Endothelial cell of umbilical vein (primary cell): ENCODE results near the gene RAB9B. TPM values are rescaled to one million over a fixed set of nuclear protein-coding genes. Genes with fewer than 3 reads are reported as not detected.

Experiments
- BruUV-seq: library from RNA; stranded (reverse); fragments of 400-500 nt; replicated peaks from 2 replicates; lab custom pipeline; 2021; lab: Mats Ljungman, UMichigan
- CTCF ChIA-PET: fragments of 300-600, 350-600 bp; sonication (Branson Sonifier 250); formaldehyde crosslinking; loops from one replicate; lab custom pipeline; 2021; ENCODE audit warnings: antibody characterized with exemption, inconsistent platforms; lab: Charles Lee
- POLR2A ChIA-PET: fragments of 300-600, 350-600 bp; sonication (Branson Sonifier 250); formaldehyde crosslinking; loops from one replicate; lab custom pipeline; 2021; ENCODE audit warnings: antibody characterized with exemption, inconsistent platforms; lab: Charles Lee
- DNase-seq: peaks from one replicate; pipeline ENCODE4 v3.0.0-alpha.2; 2011; ENCODE audit warnings: low read depth, low spot score
- FAIRE-seq: peaks from 2 replicates; lab custom pipeline; 2011; peaks lifted over from hg19 to GRCh38; lab: Jason Lieb, UNC
- H2AFZ ChIP-seq: 2 replicates; pipeline ENCODE4 v1.6.0; 2012; ENCODE audit warnings: low read depth, low read length, control low read depth, inconsistent platforms
- H3K27ac ChIP-seq: 2 replicates; pipeline ENCODE4 v1.5.1; 2011; ENCODE audit warnings: low read depth, mild to moderate bottlenecking, control low read depth, low read length, moderate library complexity; ENCODE audit not compliant: insufficient read depth
- H3K27me3 ChIP-seq, 2 experiments: 2 replicates each; pipeline versions ENCODE4 v1.6.0 to v1.6.1; 2011; ENCODE audit warnings: low read length in 2 of 2, mixed read lengths in 1 of 2; ENCODE audit not compliant: control insufficient read depth in 2 of 2, insufficient read depth in 2 of 2
- H3K36me3 ChIP-seq, 2 experiments: 2 replicates in 1 of 2; 3 replicates in 1 of 2; pipeline ENCODE4 v1.5.1; 2011; ENCODE audit warnings: low read length in 2 of 2, mild to moderate bottlenecking in 1 of 2, moderate library complexity in 1 of 2; ENCODE audit not compliant: control insufficient read depth in 2 of 2, insufficient read depth in 2 of 2; ENCODE audit errors: extremely low read depth in 1 of 2
- H3K4me1 ChIP-seq: 3 replicates; pipeline ENCODE4 v1.5.1; 2011; ENCODE audit warnings: mild to moderate bottlenecking, low read length; ENCODE audit not compliant: control insufficient read depth, insufficient read depth; ENCODE audit errors: extremely low read depth
- H3K4me2 ChIP-seq: 2 replicates; pipeline ENCODE4 v1.6.1; 2011; ENCODE audit warnings: low read length, control low read depth, mixed read lengths; ENCODE audit not compliant: insufficient read depth
- H3K4me3 ChIP-seq, 3 experiments: fragments of 200-600 bp in 1 of 3; sonication (generic), shearing (Covaris generic) in 1 of 3; replicated peaks in 1 of 3; 2 replicates each; pipeline ENCODE4 v1.5.1; 2011 to 2016; ENCODE audit warnings: control low read depth in 3 of 3, low read length in 3 of 3, mild to moderate bottlenecking in 2 of 3, inconsistent platforms in 1 of 3, low read depth in 1 of 3, moderate library complexity in 1 of 3; ENCODE audit not compliant: insufficient read depth in 1 of 3
- H3K79me2 ChIP-seq: 2 replicates; pipeline ENCODE4 v1.6.0; 2012; ENCODE audit warnings: low read length, inconsistent platforms; ENCODE audit not compliant: control insufficient read depth, insufficient read depth
- H3K9ac ChIP-seq: replicated peaks from 2 replicates; pipeline ENCODE3; 2011; ENCODE audit warnings: low read length, control low read depth; ENCODE audit not compliant: insufficient read depth; ENCODE audit errors: extremely low read depth
- H3K9me1 ChIP-seq: replicated peaks from 3 replicates; pipeline ENCODE4 v1.6.0; 2011; ENCODE audit warnings: mild to moderate bottlenecking, low read length; ENCODE audit not compliant: control insufficient read depth, insufficient read depth; ENCODE audit errors: extremely low read depth
- H3K9me3 ChIP-seq: replicated peaks from 2 replicates; pipeline ENCODE4 v1.5.1; 2012; ENCODE audit warnings: low read length, inconsistent platforms; ENCODE audit not compliant: control insufficient read depth, insufficient read depth
- H4K20me1 ChIP-seq: replicated peaks from 2 replicates; pipeline ENCODE3; 2011; ENCODE audit warnings: mild to moderate bottlenecking, low read length; ENCODE audit not compliant: control insufficient read depth, insufficient read depth; ENCODE audit errors: extremely low read depth
- EZH2 ChIP-seq: IDR thresholded peaks from 2 replicates; pipeline ENCODE4 v1.6.1; 2012; ENCODE audit warnings: borderline replicate concordance, low read depth, mild to moderate bottlenecking, moderate library complexity, low read length, inconsistent platforms; ENCODE audit not compliant: severe bottlenecking
- FOS ChIP-seq: IDR thresholded peaks from 2 replicates; pipeline ENCODE4 v1.6.1; 2011; ENCODE audit warnings: mild to moderate bottlenecking, low read length, moderate library complexity, borderline replicate concordance; ENCODE audit not compliant: insufficient read depth
- GATA2 ChIP-seq: IDR thresholded peaks from 2 replicates; pipeline ENCODE4 v1.7.0; 2011; ENCODE audit warnings: low read depth, mild to moderate bottlenecking, moderate library complexity, mixed read lengths, low read length; ENCODE audit not compliant: insufficient read length, insufficient read depth
- MAX ChIP-seq: IDR thresholded peaks from 2 replicates; pipeline ENCODE4 v1.6.1; 2011; ENCODE audit not compliant: insufficient read depth, insufficient read length
- MYC ChIP-seq: IDR thresholded peaks from one replicate; pipeline ENCODE4 v1.6.1; 2011; ENCODE audit warnings: mild to moderate bottlenecking, low read depth, low read length
- POLR2A ChIP-seq: IDR thresholded peaks from 2 replicates; pipeline ENCODE4 v1.6.1; 2012; ENCODE audit warnings: low read depth, mild to moderate bottlenecking, control low read depth, low read length
- POLR2AphosphoS5 ChIP-seq: IDR thresholded peaks from 2 replicates; pipeline ENCODE4 v1.6.1; 2012; ENCODE audit warnings: low read depth, mild to moderate bottlenecking, control low read depth, low read length, moderate library complexity; ENCODE audit not compliant: insufficient read depth
- dilution Hi-C: fragments of 300-500 bp; cut with MboI; formaldehyde crosslinking; loops from one replicate; pipeline ENCODE4 v1.15.0; 2019; ENCODE audit warnings: low sequenced_read_pairs; ENCODE audit not compliant: extremely low pct_ligation_motif_present
- intact Hi-C: fragments of 100-400 bp; cut with micrococcal nuclease; formaldehyde crosslinking; loops from one replicate; pipeline ENCODE4 v1.10.0; 2022
- polyA plus RNA-seq, 4 experiments: library from polyadenylated mRNA; depleted of rRNA in 3 of 4; stranded (reverse) in 3 of 4; unstranded in 1 of 4; fragments of >200 nt; gene quantifications; 2 replicates each; pipeline versions ENCODE4 v1.2.1 to v1.2.3, GENCODE V29; 2011 to 2012; ENCODE audit warnings: missing spikeins in 1 of 4
- total RNA-seq: library from RNA; stranded (reverse); gene quantifications from 2 replicates; pipeline ENCODE4 v1.2.3, GENCODE V29; 2021

The RAB9B gene
- total and polyA plus RNA-seq, 2 donors (not counting 3 experiments of a cell fraction or from before 2014, with no cell fraction given): 0.18 to 0.55 TPM

- no peak overlapping the region for H3K4me3 ChIP-seq
- BruUV-seq: no TSS peak
- no peaks in the 10 kb centered on the region for H3K79me2 ChIP-seq
- FAIRE-seq: no peak
- H4K20me1 ChIP-seq: no peaks in the 10 kb centered on the region
- H3K27ac ChIP-seq: no peak overlapping the region
- intact Hi-C loops: no loop called here
- H2AFZ ChIP-seq: no peak overlapping the region
- no peak for DNase-seq
- dilution Hi-C loops: no loop called here
- POLR2A ChIA-PET: interaction anchor here (0.6 kb wide), 1 partner anchor 98 kb away, joined by 4 read pairs; no protein-coding TSS in a partner anchor
- H3K9me3 ChIP-seq: no peaks in the 10 kb centered on the region
- no peak overlapping the region for H3K4me2 ChIP-seq
- TF ChIP-seq FOS (no peak), EZH2 (no peak), POLR2A (no peak)
- CTCF ChIA-PET: interaction anchor here (0.7 to 1.2 kb wide), 2 partner anchors 51 to 72 kb away, joined by 3 read pairs; no protein-coding TSS in a partner anchor
- no peaks in the 10 kb centered on the region for H3K9me1 ChIP-seq
- no peaks in the 10 kb centered on the region for H3K27me3 ChIP-seq
- H3K4me1 ChIP-seq: no peaks in the 10 kb centered on the region
- H3K36me3 ChIP-seq: no peaks in the 10 kb centered on the region
- H3K9ac ChIP-seq: no peak overlapping the region
These were observed 40.8 kb downstream of the RAB9B start for GRCh38 chrX:103791228-103791627.

- Histone ChIP-seq H3K27me3 (no peaks in the 10 kb centered on the region), H4K20me1 (no peaks in the 10 kb centered on the region), H3K9ac (no peak overlapping the region), H3K4me3 (no peak overlapping the region), H3K4me1 (no peaks in the 10 kb centered on the region), H2AFZ (no peak overlapping the region), H3K4me2 (no peak overlapping the region), H3K79me2 (no peaks in the 10 kb centered on the region), H3K36me3 (no peaks in the 10 kb centered on the region), H3K9me1 (no peaks in the 10 kb centered on the region), H3K27ac (no peak overlapping the region), H3K9me3 (no peaks in the 10 kb centered on the region)
- POLR2A ChIA-PET: no interaction called here
- FAIRE-seq (no peak), DNase-seq (no peak)
- dilution Hi-C loops (no loop called here), intact Hi-C loops (no loop called here)
- no TSS peak for BruUV-seq
- TF ChIP-seq GATA2: no peak
- TF ChIP-seq MAX: no peak
- no peak for TF ChIP-seq EZH2
- TF ChIP-seq POLR2AphosphoS5: no peak
- no peak for TF ChIP-seq MYC
- TF ChIP-seq FOS: no peak
- CTCF ChIA-PET: no interaction called here
These were observed 43.1 kb downstream of the RAB9B start for GRCh38 chrX:103789004-103789403.
